Testis (tissue), 3 donors: ENCODE measurements around the gene CNIH3. TPM values are rescaled to one million over a fixed set of nuclear protein-coding genes. Genes with fewer than 3 reads are reported as not detected.

Source experiments
- DNase-seq: peaks from one replicate; pipeline ENCODE4 v3.0.0-alpha.2; 2019
- H3K27ac ChIP-seq, 2 donors: fragments of 200-600 bp; sonication (generic); one replicate each; pipeline ENCODE4 v1.5.1; 2019
- H3K27me3 ChIP-seq: fragments of 200-600 bp; sonication (generic); one replicate; pipeline ENCODE4 v1.5.1; 2019
- H3K36me3 ChIP-seq: fragments of 200-600 bp; sonication (generic); one replicate; pipeline ENCODE4 v1.5.1; 2017; ENCODE audit warnings: low read depth; ENCODE audit errors: missing control alignments
- H3K4me1 ChIP-seq: fragments of 200-600 bp; sonication (generic); one replicate; pipeline ENCODE4 v1.5.1; 2019
- H3K4me3 ChIP-seq, 2 donors: fragments of 200-600 bp; sonication (generic); one replicate each; pipeline ENCODE4 v1.5.1; 2017 to 2019
- H3K9me3 ChIP-seq: fragments of 200-600 bp; sonication (generic); one replicate; pipeline ENCODE4 v1.5.1; 2017
- CTCF ChIP-seq, 3 experiments: fragments of 450-650 bp in 2 of 3; fragments of 200-600 bp in 1 of 3; sonication (generic) in 1 of 3; IDR thresholded peaks; one replicate each; pipeline ENCODE4 v1.5.1; 2016 to 2019; ENCODE audit warnings: antibody characterized with exemption in 3 of 3, mild to moderate bottlenecking in 2 of 3, moderate library complexity in 1 of 3
- POLR2A ChIP-seq: fragments of 450-650 bp; IDR thresholded peaks from one replicate; pipeline ENCODE4 v1.6.1; 2017; ENCODE audit warnings: antibody characterized with exemption, mild to moderate bottlenecking, moderate library complexity
- WGBS, 2 donors: methylation state at CpG; one replicate each; pipeline ENCODE4 v1.1.5; 2018; 5-methylcytosine and 5-hydroxymethylcytosine counted together
- intact Hi-C: fragments of 100-400 bp; cut with DNase I; formaldehyde crosslinking; loops from one replicate; pipeline ENCODE4 v1.15.1; 2023; ENCODE audit warnings: low total_unique reads
- polyA plus RNA-seq: library from polyadenylated mRNA; stranded (reverse); fragments of 350-450 nt; fragmentation: Illumina TruSeq; extraction: RNeasy Lipid Tissue Mini Kit (QIAGEN cat#74804); gene quantifications from one replicate; pipeline ENCODE4 v1.2.3, GENCODE V29; 2014; ENCODE audit warnings: low read depth, low replicate concordance; ENCODE audit not compliant: insufficient read depth
- total RNA-seq, 2 donors: library from RNA; depleted of rRNA; stranded (reverse); fragments of >200 nt; gene quantifications; one replicate each; pipeline ENCODE4 v1.2.3, GENCODE V29; 2016

CNIH3 gene
- total and polyA plus RNA-seq, 3 donors from 2014 or later: 8.5 to 9.8 (median 8.5) TPM

GRCh38 chr1:224669403-224669802 lies 53.3 kb downstream of the CNIH3 start:
- 69 to 72% methylated on average over 3 of the region's 3 CpGs for WGBS, 2 donors
- DNase-seq: no peak
- H3K4me3 ChIP-seq: no peak overlapping the region

GRCh38 chr1:224670506-224670905 lies 54.4 kb downstream of the CNIH3 start:
- DNase-seq: no peak
- no peak for TF ChIP-seq POLR2A
- TF ChIP-seq CTCF (IDR thresholded peaks at IDR 0.05): no peak
- Histone ChIP-seq H3K4me1 (no peaks in the 10 kb centered on the region), H3K27ac (no peak overlapping the region), H3K36me3 (no peaks in the 10 kb centered on the region), H3K4me3 (no peak overlapping the region), H3K9me3 (no peaks in the 10 kb centered on the region), H3K27me3 (no peaks in the 10 kb centered on the region)
- 63 to 90% methylated on average over 1 of the region's 1 CpG for WGBS, 2 donors
- intact Hi-C loops: no loop called here

More at GRCh38 chr1:224669403-224669802, 53.3 kb downstream of the CNIH3 start:
- intact Hi-C loops: no loop called here
- TF ChIP-seq CTCF (IDR thresholded peaks at IDR 0.05) (no peak), POLR2A (no peak)
- Histone ChIP-seq H3K27me3 (no peaks in the 10 kb centered on the region), H3K9me3 (no peaks in the 10 kb centered on the region), H3K36me3 (no peaks in the 10 kb centered on the region), H3K27ac (no peak overlapping the region), H3K4me1 (no peaks in the 10 kb centered on the region)

GRCh38 chr1:224671076-224671475 lies 55.0 kb downstream of the CNIH3 start:
- Histone ChIP-seq H3K27ac (no peak overlapping the region), H3K27me3 (no peaks in the 10 kb centered on the region), H3K4me1 (no peaks in the 10 kb centered on the region), H3K9me3 (no peaks in the 10 kb centered on the region), H3K36me3 (no peaks in the 10 kb centered on the region), H3K4me3 (no peak overlapping the region)
- 86 to 90% methylated on average over 1 of the region's 1 CpG for WGBS, 2 donors
- no peak for DNase-seq
- TF ChIP-seq POLR2A (no peak), CTCF (IDR thresholded peaks at IDR 0.05) (no peak)
- intact Hi-C loops: no loop called here

GRCh38 chr1:224673141-224673540 lies 57.0 kb downstream of the CNIH3 start:
- 58 to 62% methylated on average over 4 of the region's 4 CpGs for WGBS, 2 donors
- no peak for TF ChIP-seq POLR2A
- no peak for TF ChIP-seq CTCF (IDR thresholded peaks at IDR 0.05)
- DNase-seq: no peak
- Histone ChIP-seq H3K27me3 (no peaks in the 10 kb centered on the region), H3K36me3 (no peaks in the 10 kb centered on the region), H3K27ac (no peak overlapping the region), H3K9me3 (no peaks in the 10 kb centered on the region), H3K4me3 (no peak overlapping the region), H3K4me1 (no peaks in the 10 kb centered on the region)
- intact Hi-C loops: no loop called here

GRCh38 chr1:224675590-224675989 lies 59.5 kb downstream of the CNIH3 start:
- TF ChIP-seq POLR2A (no peak), CTCF (IDR thresholded peaks at IDR 0.05) (no peak)
- H3K27ac ChIP-seq: no peak overlapping the region
- H3K9me3 ChIP-seq: no peaks in the 10 kb centered on the region
- DNase-seq: no peak
- H3K4me3 ChIP-seq: no peak overlapping the region
- no peaks in the 10 kb centered on the region for H3K4me1 ChIP-seq
- intact Hi-C loops: no loop called here
- H3K36me3 ChIP-seq: no peaks in the 10 kb centered on the region
- H3K27me3 ChIP-seq: no peaks in the 10 kb centered on the region
- 89 to 92% methylated on average over 2 of the region's 2 CpGs for WGBS, 2 donors
